ENCODE data around the gene HSF4. TPM values are rescaled to one million over a fixed set of nuclear protein-coding genes. Genes with fewer than 3 reads are reported as not detected.
A peak's percentile ranks its signal among the peaks of the same experiment; 100 is the strongest.

Gene HSF4
- total RNA-seq, 1 experiment from 2014 or later: 2.2 TPM

DNA sequence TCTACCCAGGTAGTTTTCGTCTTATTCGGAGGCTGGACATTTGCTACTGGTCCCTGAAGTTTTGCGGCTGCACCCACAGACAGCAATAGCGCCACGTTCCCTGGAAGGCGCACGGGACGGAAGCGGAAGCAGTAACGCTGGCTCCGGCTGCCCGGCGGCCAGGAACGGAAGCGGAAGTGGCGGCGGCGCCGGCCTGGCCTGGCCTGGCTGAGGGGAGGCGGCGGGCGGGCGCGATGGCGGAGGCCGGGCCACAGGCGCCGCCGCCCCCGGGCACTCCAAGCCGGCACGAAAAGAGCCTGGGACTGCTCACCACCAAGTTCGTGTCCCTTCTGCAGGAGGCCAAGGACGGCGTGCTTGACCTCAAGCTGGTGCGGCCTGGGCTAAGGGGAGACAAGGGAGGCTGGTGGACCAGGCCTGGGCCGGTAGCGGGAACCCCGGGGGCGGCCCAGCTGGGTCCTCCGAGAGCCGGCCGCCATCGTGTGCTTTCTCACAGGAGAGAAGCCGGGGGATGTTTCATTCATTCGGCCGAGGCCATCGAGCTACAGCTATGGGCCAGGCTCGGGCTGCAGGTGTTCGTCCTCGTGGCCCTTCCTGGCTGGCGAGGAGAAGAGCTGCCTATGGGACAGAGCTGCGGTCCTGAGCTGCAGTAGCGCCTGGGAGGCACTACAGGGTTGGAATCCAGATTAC lies 27.6 kb downstream of the HSF4 start, which contains the start of gene E2F4 (continued):
- peak; percentile 52; the same call in 1 of the 2 replicates for TF ChIP-seq NFE2L1 (CRISPR knock-in tag; IDR thresholded peaks at IDR 0.05)
- TF ChIP-seq, protein P1, sequence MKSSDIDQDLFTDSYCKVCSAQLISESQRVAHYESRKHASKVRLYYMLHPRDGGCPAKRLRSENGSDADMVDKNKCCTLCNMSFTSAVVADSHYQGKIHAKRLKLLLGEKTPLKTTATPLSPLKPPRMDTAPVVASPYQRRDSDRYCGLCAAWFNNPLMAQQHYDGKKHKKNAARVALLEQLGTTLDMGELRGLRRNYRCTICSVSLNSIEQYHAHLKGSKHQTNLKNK (CRISPR knock-in tag; IDR thresholded peaks at IDR 0.05): 0 out of 2 replicates have a peak, but pooled peaks have one; percentile 33
- no peak for TF ChIP-seq SMAD3 (CRISPR knock-in tag; IDR thresholded peaks at IDR 0.05; ENCODE audit: borderline replicate concordance)
- TF ChIP-seq, protein P2, sequence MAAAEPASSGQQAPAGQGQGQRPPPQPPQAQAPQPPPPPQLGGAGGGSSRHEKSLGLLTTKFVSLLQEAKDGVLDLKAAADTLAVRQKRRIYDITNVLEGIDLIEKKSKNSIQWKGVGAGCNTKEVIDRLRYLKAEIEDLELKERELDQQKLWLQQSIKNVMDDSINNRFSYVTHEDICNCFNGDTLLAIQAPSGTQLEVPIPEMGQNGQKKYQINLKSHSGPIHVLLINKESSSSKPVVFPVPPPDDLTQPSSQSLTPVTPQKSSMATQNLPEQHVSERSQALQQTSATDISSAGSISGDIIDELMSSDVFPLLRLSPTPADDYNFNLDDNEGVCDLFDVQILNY (CRISPR knock-in tag; IDR thresholded peaks at IDR 0.05): no peak

GRCh38 chr16:67192781-67193361 lies 28.3 kb downstream of the HSF4 start:
- H3K4me3 Mint-ChIP-seq: peak overlapping the region; percentile 87
- H3K36me3 Mint-ChIP-seq: peaks cover 36% of the 10 kb centered on the region
- CTCF ChIA-PET: interaction anchor here (0.6 to 1.5 kb wide), 7 partner anchors 18 to 280 kb away, joined by 3 to 6 read pairs (median 3); partner anchors contain the start of genes B3GNT9, CES3 and TMEM208
- no peak for DNase-seq (ENCODE audit: low spot score)
- H3K27ac Mint-ChIP-seq: peak overlapping the region; percentile 63
- H3K27me3 Mint-ChIP-seq (ENCODE audit: low read depth): no peaks in the 10 kb centered on the region
- ATAC-seq: no peak
- POLR2A ChIA-PET: no interaction called here
- H3K4me1 Mint-ChIP-seq: peaks cover 23% of the 10 kb centered on the region
- H3K9me3 Mint-ChIP-seq: no peaks in the 10 kb centered on the region
- no peak for TF ChIP-seq ERG (CRISPR knock-in tag; IDR thresholded peaks at IDR 0.05)
- no peak for TF ChIP-seq SMAD3 (CRISPR knock-in tag; IDR thresholded peaks at IDR 0.05; ENCODE audit: borderline replicate concordance)
- TF ChIP-seq SOX15 (CRISPR knock-in tag; IDR thresholded peaks at IDR 0.05): no peak
- TF ChIP-seq, protein P3, sequence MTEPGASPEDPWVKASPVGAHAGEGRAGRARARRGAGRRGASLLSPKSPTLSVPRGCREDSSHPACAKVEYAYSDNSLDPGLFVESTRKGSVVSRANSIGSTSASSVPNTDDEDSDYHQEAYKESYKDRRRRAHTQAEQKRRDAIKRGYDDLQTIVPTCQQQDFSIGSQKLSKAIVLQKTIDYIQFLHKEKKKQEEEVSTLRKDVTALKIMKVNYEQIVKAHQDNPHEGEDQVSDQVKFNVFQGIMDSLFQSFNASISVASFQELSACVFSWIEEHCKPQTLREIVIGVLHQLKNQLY (CRISPR knock-in tag; IDR thresholded peaks at IDR 0.05): no peak
- no peak for TF ChIP-seq EMX1 (CRISPR knock-in tag; IDR thresholded peaks at IDR 0.05)
- no peak for TF ChIP-seq NR3C1 (CRISPR knock-in tag; conservative IDR thresholded peaks at IDR 0.05; ENCODE audit: low read depth)
- TF ChIP-seq, protein P4, sequence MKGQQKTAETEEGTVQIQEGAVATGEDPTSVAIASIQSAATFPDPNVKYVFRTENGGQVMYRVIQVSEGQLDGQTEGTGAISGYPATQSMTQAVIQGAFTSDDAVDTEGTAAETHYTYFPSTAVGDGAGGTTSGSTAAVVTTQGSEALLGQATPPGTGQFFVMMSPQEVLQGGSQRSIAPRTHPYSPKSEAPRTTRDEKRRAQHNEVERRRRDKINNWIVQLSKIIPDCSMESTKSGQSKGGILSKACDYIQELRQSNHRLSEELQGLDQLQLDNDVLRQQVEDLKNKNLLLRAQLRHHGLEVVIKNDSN (CRISPR knock-in tag; IDR thresholded peaks at IDR 0.05): no peak
- TF ChIP-seq ATF6 (CRISPR knock-in tag; IDR thresholded peaks at IDR 0.05): no peak
- no peak for TF ChIP-seq ZNF423 (CRISPR knock-in tag; IDR thresholded peaks at IDR 0.05)
- TF ChIP-seq CREB1 (CRISPR knock-in tag; IDR thresholded peaks at IDR 0.05): no peak
- TF ChIP-seq, protein P5, sequence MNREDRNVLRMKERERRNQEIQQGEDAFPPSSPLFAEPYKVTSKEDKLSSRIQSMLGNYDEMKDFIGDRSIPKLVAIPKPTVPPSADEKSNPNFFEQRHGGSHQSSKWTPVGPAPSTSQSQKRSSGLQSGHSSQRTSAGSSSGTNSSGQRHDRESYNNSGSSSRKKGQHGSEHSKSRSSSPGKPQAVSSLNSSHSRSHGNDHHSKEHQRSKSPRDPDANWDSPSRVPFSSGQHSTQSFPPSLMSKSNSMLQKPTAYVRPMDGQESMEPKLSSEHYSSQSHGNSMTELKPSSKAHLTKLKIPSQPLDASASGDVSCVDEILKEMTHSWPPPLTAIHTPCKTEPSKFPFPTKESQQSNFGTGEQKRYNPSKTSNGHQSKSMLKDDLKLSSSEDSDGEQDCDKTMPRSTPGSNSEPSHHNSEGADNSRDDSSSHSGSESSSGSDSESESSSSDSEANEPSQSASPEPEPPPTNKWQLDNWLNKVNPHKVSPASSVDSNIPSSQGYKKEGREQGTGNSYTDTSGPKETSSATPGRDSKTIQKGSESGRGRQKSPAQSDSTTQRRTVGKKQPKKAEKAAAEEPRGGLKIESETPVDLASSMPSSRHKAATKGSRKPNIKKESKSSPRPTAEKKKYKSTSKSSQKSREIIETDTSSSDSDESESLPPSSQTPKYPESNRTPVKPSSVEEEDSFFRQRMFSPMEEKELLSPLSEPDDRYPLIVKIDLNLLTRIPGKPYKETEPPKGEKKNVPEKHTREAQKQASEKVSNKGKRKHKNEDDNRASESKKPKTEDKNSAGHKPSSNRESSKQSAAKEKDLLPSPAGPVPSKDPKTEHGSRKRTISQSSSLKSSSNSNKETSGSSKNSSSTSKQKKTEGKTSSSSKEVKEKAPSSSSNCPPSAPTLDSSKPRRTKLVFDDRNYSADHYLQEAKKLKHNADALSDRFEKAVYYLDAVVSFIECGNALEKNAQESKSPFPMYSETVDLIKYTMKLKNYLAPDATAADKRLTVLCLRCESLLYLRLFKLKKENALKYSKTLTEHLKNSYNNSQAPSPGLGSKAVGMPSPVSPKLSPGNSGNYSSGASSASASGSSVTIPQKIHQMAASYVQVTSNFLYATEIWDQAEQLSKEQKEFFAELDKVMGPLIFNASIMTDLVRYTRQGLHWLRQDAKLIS (CRISPR knock-in tag; IDR thresholded peaks at IDR 0.05; ENCODE audit: borderline replicate concordance): no peak
- no peak for TF ChIP-seq PREB (CRISPR knock-in tag; IDR thresholded peaks at IDR 0.05; ENCODE audit: borderline replicate concordance)
- no peak for TF ChIP-seq TEAD4 (CRISPR knock-in tag; IDR thresholded peaks at IDR 0.05)
- no peak for TF ChIP-seq CDX4 (CRISPR knock-in tag; IDR thresholded peaks at IDR 0.05; ENCODE audit: borderline replicate concordance)
- no peak for TF ChIP-seq PRDM15 (CRISPR knock-in tag; IDR thresholded peaks at IDR 0.05)
